ENCODE measurements around the gene DYNC2H1.

The DYNC2H1 gene

GRCh38 chr11:103108933-103109817 is at the start of gene DYNC2H1:
DYNC2H1 (plus strand) TSS chr11:103109426; CDS start chr11:103109575, 149 bp downstream.
- DNase-seq (ENCODE audit: low read depth in 1 of 2, low spot score in 1 of 2) = peak; percentile 66 to 77

GRCh38 chr11:103061656-103062055 is 47.6 kb upstream of the DYNC2H1 start:
- DNase-seq (ENCODE audit: low read depth in 1 of 2, low spot score in 1 of 2) = no peak

GRCh38 chr11:103067118-103067517 is 42.1 kb upstream of the DYNC2H1 start:
- DNase-seq (ENCODE audit: low read depth in 1 of 2, low spot score in 1 of 2) = no peak

- DNase-seq (ENCODE audit: low read depth in 1 of 2, low spot score in 1 of 2) = no peak
Measured at GRCh38 chr11:103069367-103069766, 39.9 kb upstream of the DYNC2H1 start.

GRCh38 chr11:103070142-103070541 is 39.1 kb upstream of the DYNC2H1 start:
- DNase-seq (ENCODE audit: low read depth in 1 of 2, low spot score in 1 of 2) = no peak

- DNase-seq (ENCODE audit: low read depth in 1 of 2, low spot score in 1 of 2) = no peak
Measured at GRCh38 chr11:103071008-103071407, 38.2 kb upstream of the DYNC2H1 start.

GRCh38 chr11:103076361-103076760 is 32.9 kb upstream of the DYNC2H1 start:
- DNase-seq (ENCODE audit: low read depth in 1 of 2, low spot score in 1 of 2) = no peak

- no peak for DNase-seq (ENCODE audit: low read depth in 1 of 2, low spot score in 1 of 2)
Measured at GRCh38 chr11:103077554-103077953, 31.7 kb upstream of the DYNC2H1 start.

GRCh38 chr11:103078710-103079109 is 30.5 kb upstream of the DYNC2H1 start:
- DNase-seq (ENCODE audit: low read depth in 1 of 2, low spot score in 1 of 2) = no peak

GRCh38 chr11:103079833-103080232 is 29.4 kb upstream of the DYNC2H1 start:
- DNase-seq (ENCODE audit: low read depth in 1 of 2, low spot score in 1 of 2) = no peak

GRCh38 chr11:103085758-103086365 is 23.4 kb upstream of the DYNC2H1 start:
- DNase-seq (ENCODE audit: low read depth in 1 of 2, low spot score in 1 of 2) = no peak

- no peak for DNase-seq (ENCODE audit: low read depth in 1 of 2, low spot score in 1 of 2)
Measured at GRCh38 chr11:103086461-103086860, 22.8 kb upstream of the DYNC2H1 start.

GRCh38 chr11:103091064-103091800 is 18.0 kb upstream of the DYNC2H1 start:
- DNase-seq (ENCODE audit: low read depth in 1 of 2, low spot score in 1 of 2) = peak; percentile 37 to 45

GRCh38 chr11:103091801-103092524 is 17.3 kb upstream of the DYNC2H1 start, which contains the start of gene DCUN1D5:
DCUN1D5 (minus strand) TSS chr11:103092160; CDS start chr11:103091872, 288 bp downstream.
- DNase-seq (ENCODE audit: low read depth in 1 of 2, low spot score in 1 of 2) = peak; percentile 94

- DNase-seq (ENCODE audit: low read depth in 1 of 2, low spot score in 1 of 2) = no peak
Measured at GRCh38 chr11:103097279-103097678, 11.9 kb upstream of the DYNC2H1 start.

- DNase-seq (ENCODE audit: low read depth in 1 of 2, low spot score in 1 of 2) = no peak
Measured at GRCh38 chr11:103109818-103110388, 677 bp downstream of the DYNC2H1 start.

- DNase-seq (ENCODE audit: low read depth in 1 of 2, low spot score in 1 of 2) = no peak
Measured at GRCh38 chr11:103110391-103110790, 1.2 kb downstream of the DYNC2H1 start.

GRCh38 chr11:103111400-103111799 is 2.2 kb downstream of the DYNC2H1 start:
- no peak for DNase-seq (ENCODE audit: low read depth in 1 of 2, low spot score in 1 of 2)

- DNase-seq (ENCODE audit: low read depth in 1 of 2, low spot score in 1 of 2) = no peak
Measured at GRCh38 chr11:103112364-103112763, 3.1 kb downstream of the DYNC2H1 start.

GRCh38 chr11:103114836-103115235 is 5.6 kb downstream of the DYNC2H1 start:
- no peak for DNase-seq (ENCODE audit: low read depth in 1 of 2, low spot score in 1 of 2)

GRCh38 chr11:103125462-103125861 is 16.2 kb downstream of the DYNC2H1 start:
- DNase-seq (ENCODE audit: low read depth in 1 of 2, low spot score in 1 of 2) = no peak

Measured in activated CD4-positive, alpha-beta T cell treated with anti-CD3 and anti-CD28 coated beads, Interleukin-2, amount 50 U/mL, for 24 hours (primary cell).